Epithelial cell of proximal tubule (primary cell): ENCODE results near the gene PRRC2C. TPM values are rescaled to one million over a fixed set of nuclear protein-coding genes. Genes with fewer than 3 reads are reported as not detected.

Source experiments
- DNase-seq: peaks from one replicate; pipeline ENCODE4 v3.0.0-alpha.2; 2011; ENCODE audit warnings: low read depth
- H3K4me3 ChIP-seq: 2 replicates; pipeline ENCODE4 v1.5.1; 2011; ENCODE audit warnings: low read depth, mild to moderate bottlenecking, low read length
- total RNA-seq: library from RNA; depleted of rRNA; stranded (reverse); fragments of >200 nt; gene quantifications from 2 replicates; pipeline ENCODE4 v1.2.3, GENCODE V29; 2015
- TF ChIP-seq, protein P1 (sequence below): conservative IDR thresholded peaks from 2 replicates; pipeline ENCODE4 v1.5.1; 2012; ENCODE audit warnings: low read depth, mild to moderate bottlenecking, low read length

PRRC2C gene
- total RNA-seq, 1 donor from 2014 or later = 53.0 TPM

DNA sequence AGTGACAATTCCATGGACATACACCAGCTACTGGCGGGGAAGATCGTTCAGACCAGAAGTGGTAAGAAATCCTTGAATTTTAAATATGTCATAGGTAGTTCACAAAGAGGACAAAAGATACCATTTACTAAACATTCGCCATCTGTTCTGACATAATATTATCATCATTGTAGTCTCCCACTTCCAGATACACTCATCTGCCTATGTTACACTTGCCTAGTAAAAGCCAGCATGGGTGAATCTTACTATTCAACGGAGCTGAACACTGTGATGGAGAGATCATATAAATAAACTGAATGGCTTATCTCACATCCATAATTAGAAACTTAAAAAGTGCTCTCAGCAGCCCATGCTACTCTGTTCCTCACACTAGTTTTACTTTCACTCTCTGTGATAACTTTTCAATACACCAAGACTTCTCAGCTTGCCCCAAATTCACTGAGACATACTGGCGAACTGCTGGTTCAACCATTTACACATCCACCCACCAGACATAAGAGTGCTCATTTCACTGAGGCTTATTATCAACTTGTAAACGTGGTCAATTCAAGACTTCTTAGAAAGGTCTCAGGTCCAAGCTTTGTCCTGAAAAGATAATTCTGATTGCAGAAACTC, 463 bp upstream of the PRRC2C start:
- DNase-seq = no peak
- TF ChIP-seq, protein P1, sequence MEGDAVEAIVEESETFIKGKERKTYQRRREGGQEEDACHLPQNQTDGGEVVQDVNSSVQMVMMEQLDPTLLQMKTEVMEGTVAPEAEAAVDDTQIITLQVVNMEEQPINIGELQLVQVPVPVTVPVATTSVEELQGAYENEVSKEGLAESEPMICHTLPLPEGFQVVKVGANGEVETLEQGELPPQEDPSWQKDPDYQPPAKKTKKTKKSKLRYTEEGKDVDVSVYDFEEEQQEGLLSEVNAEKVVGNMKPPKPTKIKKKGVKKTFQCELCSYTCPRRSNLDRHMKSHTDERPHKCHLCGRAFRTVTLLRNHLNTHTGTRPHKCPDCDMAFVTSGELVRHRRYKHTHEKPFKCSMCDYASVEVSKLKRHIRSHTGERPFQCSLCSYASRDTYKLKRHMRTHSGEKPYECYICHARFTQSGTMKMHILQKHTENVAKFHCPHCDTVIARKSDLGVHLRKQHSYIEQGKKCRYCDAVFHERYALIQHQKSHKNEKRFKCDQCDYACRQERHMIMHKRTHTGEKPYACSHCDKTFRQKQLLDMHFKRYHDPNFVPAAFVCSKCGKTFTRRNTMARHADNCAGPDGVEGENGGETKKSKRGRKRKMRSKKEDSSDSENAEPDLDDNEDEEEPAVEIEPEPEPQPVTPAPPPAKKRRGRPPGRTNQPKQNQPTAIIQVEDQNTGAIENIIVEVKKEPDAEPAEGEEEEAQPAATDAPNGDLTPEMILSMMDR = no peak
- peak overlapping the region; percentile 83 for H3K4me3 ChIP-seq

DNA sequence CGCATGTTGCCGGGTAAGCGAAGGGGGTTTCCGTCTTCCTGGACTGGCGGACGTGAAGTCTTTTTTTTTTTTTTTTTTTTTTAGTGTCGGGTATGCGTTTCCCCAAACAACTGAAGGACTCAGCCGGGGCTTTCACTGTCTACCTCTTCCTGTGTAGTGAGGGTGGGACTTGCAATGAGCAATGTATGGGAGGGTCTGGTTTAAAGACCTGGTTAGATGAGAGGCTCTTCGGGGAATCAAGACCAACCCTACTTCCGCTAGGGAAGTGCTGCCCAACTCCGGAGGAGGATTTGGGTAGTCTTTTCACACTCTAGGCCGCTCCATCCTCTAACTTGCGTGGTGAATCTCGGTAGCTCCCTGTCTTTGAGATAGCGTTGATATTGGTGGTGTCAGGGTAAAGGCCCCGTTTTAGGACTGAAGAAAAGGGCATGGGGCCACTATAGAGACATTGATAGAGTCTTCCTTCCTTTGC, 754 bp downstream of the PRRC2C start:
- H3K4me3 ChIP-seq = peak overlapping the region; percentile 83
- DNase-seq = no peak
- TF ChIP-seq, protein P1 = no peak

DNA sequence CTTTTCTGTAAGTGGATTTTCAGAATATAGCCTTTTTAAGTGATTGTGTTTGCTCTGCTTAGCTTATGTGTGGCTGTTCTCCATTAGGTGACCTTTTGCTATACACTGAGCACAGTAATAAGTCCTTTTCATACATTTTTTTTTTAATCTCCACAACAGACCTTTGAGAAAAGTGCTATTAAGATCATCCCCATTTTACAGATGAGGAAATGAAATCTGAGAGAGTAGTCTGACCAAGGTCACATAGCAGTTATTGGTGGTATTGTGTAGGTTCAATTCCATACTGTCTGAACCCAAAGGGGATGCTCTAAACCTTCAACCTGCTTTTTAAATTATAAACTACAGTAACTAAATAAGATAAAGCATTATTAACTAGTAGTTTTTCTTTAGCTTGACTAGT, 1.7 kb downstream of the PRRC2C start:
- H3K4me3 ChIP-seq = peak overlapping the region; percentile 83
- DNase-seq = no peak
- TF ChIP-seq, protein P1 = no peak

DNA sequence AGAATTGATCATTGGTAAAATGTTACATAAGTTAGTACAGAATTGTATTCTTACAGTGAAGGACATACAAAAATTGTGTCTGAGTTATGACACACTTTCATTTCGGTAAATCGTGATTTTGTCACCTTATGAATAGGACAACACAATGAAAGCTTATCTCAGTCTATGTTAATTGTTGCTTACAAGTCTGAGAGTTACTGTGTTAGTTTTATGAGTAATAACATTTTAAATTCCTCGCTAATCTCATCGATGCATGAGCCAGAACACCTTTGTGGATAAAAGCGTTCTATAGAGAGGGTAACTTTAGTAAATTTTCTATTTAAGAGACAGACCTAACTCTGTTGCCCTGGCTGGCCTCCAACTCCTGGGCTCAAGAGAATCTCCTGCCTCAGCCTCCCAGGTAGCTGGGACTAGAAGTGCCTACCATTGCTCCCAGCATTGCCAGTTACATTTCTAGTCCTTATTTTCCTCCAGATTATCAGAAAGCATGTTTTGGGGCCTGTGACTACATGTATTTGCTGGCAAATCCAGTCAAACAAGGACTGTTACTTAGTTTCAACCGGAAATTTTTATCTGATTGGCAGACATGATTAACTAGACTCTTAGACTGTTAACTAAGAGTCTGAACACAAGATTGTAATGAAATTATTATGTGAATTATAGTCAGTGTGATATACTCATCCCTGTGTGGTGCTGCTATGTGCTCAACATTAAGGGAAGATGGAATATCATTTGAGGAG, 3.0 kb downstream of the PRRC2C start:
- DNase-seq = no peak
- TF ChIP-seq, protein P1 = no peak
- no peak overlapping the region for H3K4me3 ChIP-seq

DNA sequence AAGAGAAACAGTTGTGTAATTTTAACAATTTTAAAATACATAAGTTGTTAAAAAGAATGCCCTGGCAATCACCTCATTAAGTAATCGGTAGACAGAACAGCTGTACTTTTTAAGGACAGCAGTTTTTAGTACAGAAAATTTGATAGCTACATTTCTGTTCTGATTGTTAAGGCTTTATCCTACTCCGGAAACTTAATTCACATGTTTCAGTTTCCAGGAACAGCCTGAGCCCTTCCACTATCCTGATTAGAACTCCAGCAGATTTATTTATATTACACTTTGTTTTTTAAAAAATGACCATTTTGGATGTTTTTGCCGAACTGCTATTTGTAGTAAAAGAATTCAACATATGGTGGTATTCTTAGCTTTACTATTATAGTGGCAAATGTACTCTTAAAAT, 8.7 kb downstream of the PRRC2C start:
- TF ChIP-seq, protein P1 = no peak
- H3K4me3 ChIP-seq = no peak overlapping the region
- no peak for DNase-seq

DNA sequence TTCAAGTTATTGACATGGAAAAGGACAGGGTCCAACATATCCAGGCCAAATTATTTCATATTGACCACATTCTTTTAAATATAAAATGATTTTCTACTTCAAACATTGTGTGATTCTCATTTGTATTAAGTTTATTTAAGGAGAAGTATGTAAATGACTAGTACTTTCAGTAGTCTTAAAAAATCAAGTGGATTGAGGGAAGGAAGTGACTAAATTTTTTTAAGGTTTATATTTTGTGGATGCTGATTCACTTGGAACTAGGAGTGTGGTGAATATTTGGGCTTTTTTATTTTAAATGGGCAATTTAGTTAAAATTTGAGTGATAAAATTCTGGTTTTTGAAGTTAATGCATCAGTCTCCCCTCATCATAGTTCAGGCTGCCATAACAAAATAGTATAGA, 10.1 kb downstream of the PRRC2C start:
- H3K4me3 ChIP-seq = no peak overlapping the region
- no peak for DNase-seq
- TF ChIP-seq, protein P1 = no peak
